ENCODE data around the gene HOXB3.
A peak's percentile ranks its signal among the peaks of the same experiment; 100 is the strongest.

HOXB3 gene

GRCh38 chr17:48589831-48590606, at the start of gene HOXB3:
Gene HOXB3, minus strand, starts transcription at chr17:48590241. Its CDS starts 37,767 bp downstream, at chr17:48552474.
- peak in 1 of 3 experiments; percentile 86 for DNase-seq

DNA sequence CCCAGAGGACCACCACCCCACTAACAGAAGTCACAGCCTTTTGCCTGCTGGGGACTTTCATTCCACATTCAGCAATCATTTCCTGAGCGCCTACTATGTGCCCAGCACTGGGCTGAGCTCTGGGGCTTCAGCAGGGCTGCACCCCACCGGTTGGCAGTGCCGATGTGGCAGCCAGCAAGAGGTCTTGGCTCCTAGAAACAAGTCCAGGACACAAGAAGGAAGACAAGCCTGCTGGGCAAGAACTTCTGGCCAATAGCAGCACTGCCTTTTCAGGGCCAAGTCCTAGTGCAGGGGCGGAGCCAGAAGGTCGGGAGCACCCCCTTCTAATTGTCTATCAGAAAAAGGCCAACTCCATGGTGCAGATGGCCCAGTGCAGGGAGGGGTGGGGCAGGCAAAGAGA, 49.1 kb upstream of the HOXB3 start:
- DNase-seq, result no peak

DNA sequence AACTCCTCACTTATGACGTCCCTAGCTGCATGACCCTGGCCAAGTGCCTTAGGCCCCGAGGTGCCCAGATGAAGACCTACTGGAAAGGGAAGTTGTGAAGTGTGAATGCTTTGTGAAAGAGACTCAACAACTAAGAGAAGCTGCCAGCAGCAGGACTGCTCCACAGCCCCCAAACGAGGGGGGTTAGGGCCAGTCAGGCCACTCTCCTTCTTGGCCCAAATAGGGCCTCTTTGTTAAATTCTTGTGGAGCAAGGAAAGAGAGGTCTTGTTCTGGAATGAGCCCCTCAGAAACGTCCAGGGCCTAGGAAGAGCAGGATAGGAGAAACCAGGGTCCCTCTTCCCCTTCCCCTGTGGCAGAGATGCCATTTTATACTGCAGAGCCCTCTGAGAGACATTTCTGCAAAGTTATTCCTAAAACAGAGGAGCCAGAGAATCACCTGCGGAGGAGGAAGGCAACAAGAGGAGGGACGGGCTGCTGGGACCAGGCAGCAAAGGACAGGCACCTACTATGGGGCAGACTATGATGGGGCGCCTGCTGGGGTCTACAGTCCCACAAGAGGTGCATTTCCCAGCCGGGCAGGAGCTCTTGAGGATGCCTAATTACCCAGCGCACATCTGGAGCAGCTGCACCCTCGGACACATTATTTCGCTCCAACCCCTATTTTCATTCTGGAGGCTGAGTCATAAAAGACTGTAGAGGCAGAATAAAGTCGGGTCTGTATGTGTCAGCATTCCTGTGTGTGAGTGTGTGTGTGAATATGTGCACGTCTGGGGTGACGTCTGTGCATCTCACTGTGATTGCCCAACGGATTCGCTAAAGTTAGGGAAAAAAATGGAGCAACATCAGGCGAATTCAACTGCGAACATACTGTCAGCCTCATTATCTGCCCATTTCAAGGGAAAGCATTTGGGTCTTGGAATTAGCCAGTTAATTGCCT, 47.6 kb upstream of the HOXB3 start:
- no peak for DNase-seq

DNA sequence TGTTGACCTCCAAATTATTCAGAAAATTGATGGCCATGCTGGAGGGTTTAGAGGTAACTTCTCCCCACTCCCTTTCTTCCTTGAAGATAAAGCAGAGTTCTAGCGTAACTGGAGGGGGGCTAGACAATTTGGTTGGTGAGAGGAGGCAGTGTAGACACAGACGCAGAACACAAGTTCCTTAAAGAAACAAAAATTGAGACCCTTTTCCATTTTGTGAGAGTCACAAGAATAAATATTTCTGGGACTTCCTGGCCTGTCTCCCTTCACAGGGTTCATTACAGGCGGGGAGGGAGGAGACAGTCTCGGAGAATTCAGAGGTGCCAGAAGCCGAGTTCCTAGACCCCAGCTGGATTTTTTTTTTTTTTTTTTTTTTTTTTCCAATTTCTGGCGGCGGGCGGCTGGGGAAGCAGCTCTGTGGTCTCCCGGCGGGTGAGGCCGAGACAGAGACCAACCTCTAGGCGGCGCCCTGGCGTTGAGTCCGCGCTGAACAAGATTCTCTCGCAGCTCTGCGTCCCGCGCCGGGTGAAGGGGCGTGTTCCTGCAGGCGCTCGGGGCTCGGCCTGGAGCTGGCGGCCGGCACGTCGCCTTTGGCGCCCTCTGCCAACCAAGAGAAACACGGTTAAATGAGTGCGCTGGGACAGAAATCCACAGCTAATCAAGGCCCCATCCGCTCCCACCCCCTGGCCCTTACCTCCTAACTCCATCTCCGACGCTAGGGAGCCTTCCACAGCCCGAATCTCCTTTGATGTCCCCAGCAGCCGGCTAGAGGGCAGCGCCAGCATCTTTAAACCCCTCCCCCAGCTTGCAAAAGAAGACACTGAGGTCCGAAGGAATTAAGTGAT, 46.4 kb upstream of the HOXB3 start:
- no peak for DNase-seq

GRCh38 chr17:48634493-48635208, 44.6 kb upstream of the HOXB3 start:
- DNase-seq, result no peak

- DNase-seq, result no peak
Observed at GRCh38 chr17:48633266-48633677, 43.2 kb upstream of the HOXB3 start.

DNA sequence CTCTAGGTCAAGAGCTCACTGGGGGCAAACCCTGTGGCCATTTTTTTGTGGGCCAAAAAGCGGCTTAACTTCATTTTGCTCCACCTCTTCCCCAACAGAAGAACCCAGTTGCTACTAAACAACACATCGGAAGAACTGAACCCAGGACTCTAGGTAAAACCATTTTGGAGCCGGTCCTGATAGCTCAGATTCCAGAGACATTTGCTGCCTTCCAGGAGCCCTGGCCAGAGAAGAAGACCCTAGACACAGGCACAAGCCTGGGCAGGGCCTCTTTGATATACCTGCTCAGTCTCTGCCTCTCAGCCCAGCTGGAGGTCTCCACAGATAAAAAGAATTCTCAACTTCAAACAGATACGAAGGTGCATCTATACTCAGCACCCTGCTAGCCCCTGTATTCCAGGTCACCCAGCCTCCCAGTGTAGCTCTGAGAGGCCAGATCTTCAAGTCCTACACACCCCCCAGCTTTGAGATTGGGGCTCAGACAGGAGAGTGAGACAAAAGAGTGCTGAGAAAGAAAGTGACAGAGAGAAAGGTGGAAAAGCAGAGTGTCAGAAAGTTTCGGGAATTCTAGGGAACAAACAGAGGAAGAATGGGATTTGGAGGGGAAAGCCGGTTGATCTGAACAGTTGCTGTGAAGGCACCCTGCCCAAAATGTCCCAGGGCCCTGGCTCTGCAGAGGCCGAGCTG, 42.7 kb upstream of the HOXB3 start:
- no peak for DNase-seq

GRCh38 chr17:48631693-48632578, 41.9 kb upstream of the HOXB3 start:
- DNase-seq, result no peak

DNA sequence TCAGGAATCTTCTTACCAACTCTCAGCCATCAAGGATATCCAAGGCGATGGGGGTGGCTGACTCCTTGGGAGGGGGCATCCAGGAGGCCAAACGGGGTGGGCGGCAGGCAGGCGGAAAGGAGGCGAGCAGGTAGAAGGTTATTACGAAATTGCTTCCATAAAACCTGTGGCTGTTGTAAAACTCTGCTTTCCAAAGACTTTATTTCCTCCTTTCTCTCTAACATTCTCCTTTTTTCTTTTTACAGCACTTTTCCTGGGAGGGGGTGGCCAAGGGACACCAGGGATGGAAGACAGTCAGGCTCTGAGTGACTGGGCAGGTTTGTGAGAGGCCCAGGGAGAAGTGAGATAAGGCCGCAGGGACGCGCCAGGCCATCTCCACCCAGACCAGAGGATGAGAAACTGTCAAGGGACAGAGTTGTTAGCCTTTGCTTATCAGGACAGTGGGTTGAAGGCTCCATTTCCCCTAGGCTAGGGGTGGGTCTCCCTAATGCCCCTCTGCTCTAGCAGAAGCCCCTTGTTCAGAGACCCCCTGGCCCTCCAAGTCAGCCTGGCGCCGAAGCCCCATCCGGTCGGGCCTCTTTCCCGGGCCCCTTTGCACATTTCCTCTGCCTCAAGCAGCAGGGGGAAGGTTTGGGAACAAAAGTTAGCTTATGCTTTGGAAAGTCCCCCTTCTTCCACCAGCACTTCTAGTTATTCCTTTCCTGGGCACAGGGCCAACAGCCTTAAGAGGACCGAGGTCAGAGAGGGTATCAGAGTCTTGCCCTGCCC, 41.1 kb upstream of the HOXB3 start:
- DNase-seq, result no peak

DNA sequence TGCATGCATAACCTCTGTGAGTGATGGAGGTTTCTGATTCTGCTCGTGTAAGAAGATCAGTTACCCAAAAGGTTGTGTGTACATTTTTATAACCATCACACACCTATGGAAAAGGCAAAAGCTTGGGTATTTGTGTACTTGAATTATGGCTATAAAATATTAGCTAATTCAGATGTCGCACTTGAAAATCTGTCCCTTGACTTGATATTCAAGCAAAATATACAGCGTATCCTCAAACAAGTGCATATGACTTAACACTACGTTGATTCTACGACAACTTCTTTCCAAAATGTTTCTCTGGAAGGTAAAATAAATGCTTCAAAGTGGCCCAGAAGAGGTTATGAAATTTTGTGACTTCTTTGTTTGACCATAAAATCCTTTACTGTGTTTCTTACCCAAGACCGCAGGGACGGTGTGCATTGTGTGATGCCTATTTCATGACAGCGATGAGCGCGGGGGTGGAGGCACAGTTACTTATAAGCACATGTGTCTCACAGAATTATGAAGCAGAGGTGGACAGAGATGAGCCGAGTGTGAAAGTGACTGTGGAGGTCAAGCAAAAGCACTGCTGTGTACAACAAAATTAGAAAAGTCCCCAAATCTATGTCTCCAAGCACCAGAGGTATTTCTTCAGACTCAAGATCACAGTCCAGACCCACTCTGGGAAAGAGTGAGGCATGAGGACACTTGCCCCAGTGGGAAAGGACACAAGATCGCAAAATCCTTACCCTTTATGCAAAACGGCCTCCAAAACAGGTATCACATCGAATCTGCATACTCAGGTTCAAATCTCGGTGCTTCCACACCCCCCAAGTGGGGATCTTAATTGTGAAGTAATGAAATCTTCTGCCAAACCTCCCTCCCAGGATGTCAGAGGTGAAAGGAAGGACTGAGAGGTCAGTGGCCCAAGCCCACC, 40.2 kb upstream of the HOXB3 start:
- no peak for DNase-seq

DNA sequence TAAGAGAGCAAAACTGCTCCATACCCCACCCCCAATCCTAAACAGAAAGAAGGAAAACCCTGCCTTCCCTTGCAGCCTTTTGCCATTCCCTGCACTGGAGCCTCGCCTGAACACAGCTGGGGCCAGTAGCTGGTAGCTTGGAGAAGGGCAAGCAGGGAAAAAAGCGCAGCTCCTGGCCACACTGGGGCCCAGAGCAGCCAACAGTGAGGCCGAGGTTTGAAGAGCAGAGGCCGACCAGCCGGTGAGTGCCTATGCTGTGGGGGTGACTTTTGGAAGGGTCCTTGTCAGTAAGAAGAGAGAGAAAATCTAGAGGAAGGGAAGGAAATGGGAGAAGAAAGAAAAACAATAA, 39.3 kb upstream of the HOXB3 start:
- no peak for DNase-seq

- no peak for DNase-seq
Observed at GRCh38 chr17:48628649-48629410, 38.8 kb upstream of the HOXB3 start.

GRCh38 chr17:48627623-48628521, 37.8 kb upstream of the HOXB3 start:
- DNase-seq, result no peak

- no peak for DNase-seq
Observed at GRCh38 chr17:48627118-48627597, 37.1 kb upstream of the HOXB3 start.

DNA sequence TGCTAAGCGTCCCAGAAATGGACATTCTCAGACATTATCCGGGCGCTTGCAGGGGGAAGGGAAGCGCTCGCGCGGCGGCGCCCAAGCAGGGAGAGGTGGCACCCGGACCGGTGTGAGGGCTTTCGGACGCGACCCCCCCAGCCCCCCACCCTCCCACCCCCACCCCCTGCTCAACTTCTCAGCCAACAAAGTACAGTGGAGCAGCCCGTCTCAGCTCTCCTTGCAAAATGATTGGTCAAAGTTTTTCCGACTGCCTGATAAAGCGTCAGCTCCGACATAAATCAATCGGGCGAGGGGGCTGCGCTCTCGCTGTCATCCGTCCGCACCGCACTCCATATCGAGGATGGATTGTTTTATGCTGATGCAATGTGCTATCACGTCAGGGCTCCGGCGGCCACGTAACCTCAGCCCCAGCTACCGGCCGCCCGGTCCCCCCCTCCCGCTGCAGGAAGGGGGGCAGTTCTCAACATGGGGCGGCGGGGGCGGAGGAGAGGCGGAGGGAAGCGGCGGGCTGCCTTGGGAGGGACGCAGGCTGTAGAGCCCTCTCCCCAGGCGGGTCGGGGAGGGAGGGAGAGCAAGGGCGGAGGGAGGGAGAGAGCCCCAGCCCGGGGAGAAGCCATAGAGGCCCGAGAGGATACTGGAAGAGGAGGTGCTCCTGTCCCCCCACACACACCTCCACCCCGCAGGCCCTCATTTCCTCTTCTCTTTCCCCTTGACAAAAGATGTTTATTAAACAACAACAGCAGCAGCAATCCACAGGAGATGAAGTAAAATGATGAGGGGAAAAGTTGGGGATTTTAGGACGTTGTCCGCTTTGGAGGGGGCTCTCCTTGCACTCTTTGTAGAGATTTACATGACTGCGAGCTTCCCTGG, 36.4 kb upstream of the HOXB3 start, which contains the start of gene HOXB9:
Gene HOXB9, minus strand, starts transcription at position 114 of the 873 bp plus-strand sequence. Its CDS starts 89 bp downstream, at position 25.
- DNase-seq, result peak in 2 of 3 experiments; percentile 56 to 71

Data from NCI-H1417 (cell line).